SK-N-MC (cell line): ENCODE results near the gene CTTN.
"Not testable (repeated sequence)": the region's sequence is repeated elsewhere in the genome, so short reads cannot be mapped to it uniquely, and the experiment has no call there.

Source experiments
- EZH2 ChIP-seq: fragments of 200-600 bp; sonication (generic); IDR thresholded peaks from one replicate; pipeline ENCODE4 v1.6.1; 2017; ENCODE audit warnings: antibody characterized with exemption
- POLR2AphosphoS5 ChIP-seq: IDR thresholded peaks from 2 replicates; pipeline ENCODE4 v1.6.1; 2012; ENCODE audit warnings: mild to moderate bottlenecking, low read depth, low read length, borderline replicate concordance

- TF ChIP-seq EZH2, POLR2AphosphoS5: not testable (repeated sequence)
Observed at GRCh38 chr11:70408326-70408725, 10.0 kb downstream of the CTTN start.
